HG03520 (cell line): ENCODE data around the gene CAV1.

ENCODE experiments used
- ATAC-seq: cut with Tn5 transposase; IDR thresholded peaks from one replicate; pipeline ENCODE4 v1.9.1; 2021; ENCODE audit warnings: mild to moderate bottlenecking, moderate library complexity; ENCODE audit not compliant: unreplicated experiment

The CAV1 gene

DNA sequence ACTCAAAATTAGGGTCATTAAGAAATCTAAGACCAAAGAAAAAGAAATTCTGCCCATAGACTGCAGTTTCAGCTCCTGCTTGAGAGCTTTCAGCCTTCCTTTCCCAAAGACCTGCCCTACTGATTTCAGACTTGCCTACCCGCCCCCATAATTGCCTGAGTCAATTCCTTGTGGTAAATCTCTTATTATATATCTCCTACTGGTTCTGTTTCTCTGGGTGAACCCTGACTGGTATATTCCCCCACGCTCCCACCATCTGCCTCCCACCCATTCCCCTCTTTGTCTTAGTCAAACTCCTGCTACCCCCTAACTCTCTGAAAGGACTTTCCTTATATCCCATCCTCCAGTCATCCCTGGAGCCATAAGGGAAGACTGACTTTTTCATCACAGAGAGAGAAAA, 82.5 kb downstream of the CAV1 start:
- ATAC-seq, result no peak

DNA sequence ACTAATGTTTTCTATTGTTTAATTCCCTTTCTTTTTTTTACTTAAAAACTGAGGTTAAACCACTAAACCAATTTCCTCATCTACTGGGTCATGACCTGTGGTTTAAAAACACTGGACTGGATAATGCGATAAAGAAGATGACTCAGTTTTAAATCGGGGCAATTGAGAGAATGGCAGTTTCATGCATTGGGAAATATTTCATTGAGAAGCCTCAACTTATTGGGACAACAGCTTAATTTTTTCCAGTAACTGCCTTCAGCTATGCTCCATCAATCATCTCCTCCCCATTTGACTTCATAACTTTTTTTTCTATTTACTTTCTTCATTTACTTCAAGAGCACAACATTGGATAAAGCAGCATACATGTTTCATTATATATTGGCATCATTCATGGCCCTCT, 85.4 kb downstream of the CAV1 start:
- no peak for ATAC-seq

DNA sequence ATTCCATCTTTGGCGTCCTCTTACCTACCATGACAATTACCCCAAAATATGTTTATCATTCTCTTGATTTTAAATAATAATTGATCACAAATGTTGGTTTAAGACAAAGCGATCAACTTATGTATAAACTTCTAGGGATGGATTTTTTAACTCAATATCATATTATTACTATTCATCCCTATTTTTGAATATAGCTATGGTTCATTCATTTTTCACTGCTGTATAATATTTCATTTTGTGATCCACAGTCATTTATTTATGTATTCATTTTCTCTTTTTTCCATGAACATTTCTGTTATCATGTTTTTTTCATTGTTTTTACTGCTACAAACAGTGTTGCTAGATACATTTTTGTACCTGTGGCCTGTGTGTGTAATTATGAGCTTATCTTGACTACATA, 85.9 kb downstream of the CAV1 start:
- no peak for ATAC-seq
